Measurements from ENCODE around the gene TNC.

TNC gene

DNA sequence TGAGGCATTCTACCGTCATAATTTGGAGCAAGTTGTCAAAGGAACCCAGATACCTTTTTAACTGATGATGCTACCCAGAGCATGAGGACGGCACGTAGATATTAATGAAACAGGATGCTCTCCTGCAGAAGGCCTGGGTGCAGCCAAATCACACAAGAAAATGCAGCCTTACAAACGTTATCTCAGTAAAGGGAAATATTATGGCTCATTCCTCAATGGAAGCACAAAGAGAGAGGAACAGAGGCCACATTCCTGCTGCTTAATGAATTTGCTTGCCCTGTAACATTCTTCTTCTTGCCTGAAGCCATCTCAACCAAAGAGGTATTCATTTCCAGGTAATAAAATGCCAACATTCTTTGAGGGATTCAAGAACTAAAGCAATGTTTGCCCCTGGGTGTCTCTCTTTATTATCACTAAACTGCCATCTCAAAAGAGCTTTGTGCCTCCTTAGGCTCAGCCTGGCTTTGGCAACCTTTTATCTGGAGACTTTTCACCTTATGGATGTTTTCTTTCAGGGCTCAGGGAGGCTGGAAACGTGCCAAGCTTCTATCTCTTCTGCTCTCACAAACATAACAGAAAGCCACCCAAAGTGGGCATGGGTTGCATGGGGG, 92.9 kb downstream of the TNC start:
- DNase-seq (ENCODE audit: low read depth): no peak
- no peak overlapping the region for H3K4me3 ChIP-seq (replicated peaks; ENCODE audit: low read depth, low read length)
- TF ChIP-seq, protein P1, sequence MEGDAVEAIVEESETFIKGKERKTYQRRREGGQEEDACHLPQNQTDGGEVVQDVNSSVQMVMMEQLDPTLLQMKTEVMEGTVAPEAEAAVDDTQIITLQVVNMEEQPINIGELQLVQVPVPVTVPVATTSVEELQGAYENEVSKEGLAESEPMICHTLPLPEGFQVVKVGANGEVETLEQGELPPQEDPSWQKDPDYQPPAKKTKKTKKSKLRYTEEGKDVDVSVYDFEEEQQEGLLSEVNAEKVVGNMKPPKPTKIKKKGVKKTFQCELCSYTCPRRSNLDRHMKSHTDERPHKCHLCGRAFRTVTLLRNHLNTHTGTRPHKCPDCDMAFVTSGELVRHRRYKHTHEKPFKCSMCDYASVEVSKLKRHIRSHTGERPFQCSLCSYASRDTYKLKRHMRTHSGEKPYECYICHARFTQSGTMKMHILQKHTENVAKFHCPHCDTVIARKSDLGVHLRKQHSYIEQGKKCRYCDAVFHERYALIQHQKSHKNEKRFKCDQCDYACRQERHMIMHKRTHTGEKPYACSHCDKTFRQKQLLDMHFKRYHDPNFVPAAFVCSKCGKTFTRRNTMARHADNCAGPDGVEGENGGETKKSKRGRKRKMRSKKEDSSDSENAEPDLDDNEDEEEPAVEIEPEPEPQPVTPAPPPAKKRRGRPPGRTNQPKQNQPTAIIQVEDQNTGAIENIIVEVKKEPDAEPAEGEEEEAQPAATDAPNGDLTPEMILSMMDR (IDR thresholded peaks at IDR 0.05; ENCODE audit: low read length, missing control alignments): no peak

DNA sequence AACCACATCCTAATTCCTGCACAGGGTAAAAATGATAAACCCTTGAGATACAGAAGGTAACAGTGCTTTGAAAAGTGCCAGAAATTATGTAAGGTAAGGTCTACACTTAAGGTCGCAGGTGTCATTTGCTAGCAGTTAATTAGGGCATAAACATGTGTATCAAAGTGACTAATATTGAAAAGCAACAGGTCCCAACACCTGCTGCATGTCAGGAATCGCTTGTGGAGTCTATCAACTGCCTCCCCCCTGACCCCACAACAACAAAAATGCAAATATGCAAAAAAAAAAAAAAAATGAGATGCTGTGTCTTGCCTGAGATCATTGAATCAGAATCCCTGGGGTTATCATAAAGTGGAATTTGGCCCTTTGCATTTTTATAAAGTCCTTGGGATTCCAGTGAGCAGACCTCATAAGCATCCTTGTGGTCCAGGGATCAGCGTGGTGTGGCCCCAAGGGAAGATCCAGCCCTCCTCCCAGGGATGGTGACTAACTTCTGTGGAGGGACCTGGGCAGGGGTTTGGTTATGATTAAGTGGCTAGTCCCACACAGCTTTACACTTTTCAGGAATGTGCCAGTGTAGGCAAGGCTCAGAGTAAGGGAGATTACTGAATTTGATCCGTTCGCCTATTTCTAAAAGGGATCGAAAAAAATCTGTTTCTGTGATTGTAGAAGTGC, 95.1 kb downstream of the TNC start:
- peak; percentile 36 for DNase-seq (ENCODE audit: low read depth)
- TF ChIP-seq, protein P1 (IDR thresholded peaks at IDR 0.05; ENCODE audit: low read length, missing control alignments): no peak
- H3K4me3 ChIP-seq (replicated peaks; ENCODE audit: low read depth, low read length): no peak overlapping the region

DNA sequence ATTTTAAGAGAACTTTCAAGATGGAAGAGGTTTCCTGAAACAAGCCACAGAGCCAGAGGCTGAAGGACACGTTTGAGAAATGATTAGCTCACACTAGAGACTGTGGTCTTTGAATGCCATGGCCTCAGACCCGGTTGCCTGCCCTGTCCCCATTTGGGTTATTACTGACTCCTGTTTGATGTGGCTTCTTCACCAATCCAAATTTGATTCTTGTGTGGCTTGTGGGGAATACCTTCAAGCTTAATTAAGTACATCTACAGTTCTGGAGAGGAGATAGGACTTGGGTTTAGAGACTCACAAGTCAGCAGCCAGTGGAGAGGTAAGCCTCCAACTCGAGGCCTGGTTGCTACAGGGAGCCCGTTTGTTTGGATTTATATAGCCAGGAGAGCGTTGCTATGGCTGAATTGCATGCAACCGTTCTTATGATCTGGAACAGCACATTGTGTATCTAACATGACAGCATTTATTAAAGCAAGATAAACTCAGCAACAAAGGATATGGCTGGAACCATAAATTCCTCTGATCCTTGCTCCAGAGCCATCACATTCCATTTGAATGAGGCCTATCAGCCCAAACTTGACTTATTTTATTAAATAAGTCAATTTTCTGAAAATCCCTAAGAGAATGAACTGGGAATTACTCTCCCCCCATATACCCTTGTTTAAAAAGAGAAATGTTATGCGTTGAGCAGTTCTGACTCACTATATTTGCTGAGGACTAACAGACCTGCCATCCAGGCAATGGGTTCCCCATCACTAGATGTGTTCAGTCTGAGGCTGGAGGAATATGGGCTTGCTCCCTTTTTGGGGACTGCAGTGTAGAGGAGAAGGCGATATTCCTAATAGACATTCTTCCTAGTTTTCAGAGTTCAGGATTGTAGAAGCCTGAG, 99.2 kb downstream of the TNC start:
- TF ChIP-seq, protein P1 (IDR thresholded peaks at IDR 0.05; ENCODE audit: low read length, missing control alignments): no peak

DNA sequence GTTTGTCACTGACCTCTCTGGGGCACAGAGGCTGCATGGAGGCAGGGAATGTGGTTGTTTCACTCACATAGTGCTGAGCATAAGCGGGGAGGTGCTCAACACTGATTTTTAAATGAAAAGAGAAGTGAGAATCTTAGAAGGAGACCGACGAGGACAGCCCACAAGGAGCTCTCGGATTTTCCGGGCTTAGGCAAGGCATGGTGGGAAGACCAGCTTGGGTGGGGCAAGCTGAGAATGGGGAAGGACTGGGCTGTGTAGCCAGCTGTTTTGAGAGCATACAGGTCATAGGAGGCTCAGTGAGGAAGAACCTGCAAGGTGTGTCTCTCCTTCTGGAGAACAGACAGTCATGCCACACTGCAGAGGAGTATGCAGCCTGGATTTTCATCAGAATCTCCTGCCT, 101.6 kb downstream of the TNC start:
- TF ChIP-seq, protein P1 (IDR thresholded peaks at IDR 0.05; ENCODE audit: low read length, missing control alignments): no peak
- no peak for DNase-seq (ENCODE audit: low read depth)
- H3K4me3 ChIP-seq (replicated peaks; ENCODE audit: low read depth, low read length): no peak overlapping the region

More for the DNA sequence above, 99.2 kb downstream of the TNC start:
- H3K4me3 ChIP-seq (replicated peaks; ENCODE audit: low read depth, low read length): no peak overlapping the region
- peak; percentile 74 for DNase-seq (ENCODE audit: low read depth)

DNA sequence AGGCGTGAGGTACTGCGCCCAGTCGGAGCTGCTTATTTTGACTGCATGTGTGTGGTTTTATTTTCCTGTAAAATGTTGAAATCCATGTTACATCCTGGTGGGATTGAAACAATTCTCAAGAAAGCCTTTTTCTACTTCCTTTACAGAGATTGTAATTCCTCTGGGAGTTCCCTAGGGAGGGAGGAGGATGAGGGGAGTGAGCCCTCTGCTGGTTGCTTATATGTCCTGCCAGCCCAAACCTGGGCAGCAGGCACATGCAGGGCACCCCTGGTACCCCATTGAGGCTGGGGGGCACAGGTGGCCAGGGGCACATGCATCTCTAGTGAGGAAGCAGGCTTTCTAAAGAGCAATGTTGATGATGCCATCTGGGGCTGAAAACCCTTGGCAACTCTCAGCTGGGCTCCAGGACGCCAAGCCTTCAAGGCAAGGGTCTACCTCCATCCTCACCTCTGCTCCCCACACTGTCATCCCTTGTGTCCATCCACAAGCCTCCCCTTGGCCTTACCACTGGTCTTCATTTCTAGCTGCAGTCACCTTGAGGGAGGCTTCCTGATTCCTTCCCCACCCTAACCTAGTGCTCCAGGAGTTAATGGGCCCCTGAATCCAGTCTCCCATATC, 102.8 kb downstream of the TNC start:
- H3K4me3 ChIP-seq (replicated peaks; ENCODE audit: low read depth, low read length): no peak overlapping the region
- TF ChIP-seq, protein P1 (IDR thresholded peaks at IDR 0.05; ENCODE audit: low read length, missing control alignments): peak; percentile 75
- peak; percentile 77 for DNase-seq (ENCODE audit: low read depth)

DNA sequence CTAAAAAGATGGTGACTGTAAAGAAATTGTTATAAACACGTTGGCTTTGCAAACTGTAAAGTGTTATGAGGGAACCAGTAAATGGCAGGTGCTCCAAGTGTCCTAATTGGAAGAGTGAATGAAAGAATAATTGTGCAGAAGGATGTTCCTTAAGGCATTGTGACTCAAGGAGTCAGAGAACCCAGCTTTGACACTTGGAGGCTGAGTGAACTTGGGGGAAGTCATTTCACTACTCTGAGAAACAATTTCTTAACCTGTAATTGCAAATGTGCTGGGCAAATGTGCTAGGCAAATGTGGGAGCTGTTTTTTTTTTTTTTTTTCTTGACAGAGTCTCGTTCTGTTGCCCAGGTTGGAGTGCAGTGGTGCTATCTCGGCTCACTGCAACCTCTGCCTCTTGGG, 103.5 kb downstream of the TNC start:
- TF ChIP-seq, protein P1 (IDR thresholded peaks at IDR 0.05; ENCODE audit: low read length, missing control alignments): no peak
- H3K4me3 ChIP-seq (replicated peaks; ENCODE audit: low read depth, low read length): no peak overlapping the region
- DNase-seq (ENCODE audit: low read depth): no peak

Data from fibroblast of pulmonary artery (primary cell).